HG03521 (cell line): Measurements from ENCODE around the gene SLC13A3.
"Not testable (repeated sequence)": the region's sequence is repeated elsewhere in the genome, so short reads cannot be mapped to it uniquely, and the experiment has no call there.

Experiments used
- ATAC-seq: cut with Tn5 transposase; IDR thresholded peaks from one replicate; pipeline ENCODE4 v1.9.1; 2021; ENCODE audit warnings: mild to moderate bottlenecking, moderate library complexity; ENCODE audit not compliant: unreplicated experiment

The SLC13A3 gene

GRCh38 chr20:46682063-46682821 is 31.0 kb upstream of the SLC13A3 start:
- ATAC-seq: no peak

- no peak for ATAC-seq
Observed at GRCh38 chr20:46681032-46681854, 30.0 kb upstream of the SLC13A3 start.

- no peak for ATAC-seq
Observed at GRCh38 chr20:46680684-46681031, 29.4 kb upstream of the SLC13A3 start.

- no peak for ATAC-seq
Observed at GRCh38 chr20:46678516-46678915, 27.3 kb upstream of the SLC13A3 start.

GRCh38 chr20:46677608-46678007 is 26.3 kb upstream of the SLC13A3 start:
- no peak for ATAC-seq

- not testable (repeated sequence) for ATAC-seq
Observed at GRCh38 chr20:46676649-46677316, 25.5 kb upstream of the SLC13A3 start.

- no peak for ATAC-seq
Observed at GRCh38 chr20:46674253-46675083, 23.2 kb upstream of the SLC13A3 start.

GRCh38 chr20:46673394-46674252 is 22.4 kb upstream of the SLC13A3 start:
- ATAC-seq: no peak

GRCh38 chr20:46672543-46673148 is 21.4 kb upstream of the SLC13A3 start:
- ATAC-seq: no peak

- ATAC-seq: no peak
Observed at GRCh38 chr20:46671866-46672542, 20.7 kb upstream of the SLC13A3 start.

GRCh38 chr20:46670585-46671584 is 19.6 kb upstream of the SLC13A3 start:
- no peak for ATAC-seq

GRCh38 chr20:46670228-46670584 is 18.9 kb upstream of the SLC13A3 start:
- no peak for ATAC-seq

GRCh38 chr20:46666818-46667515 is 15.7 kb upstream of the SLC13A3 start:
- ATAC-seq: no peak

GRCh38 chr20:46666306-46666705 is 15.0 kb upstream of the SLC13A3 start:
- ATAC-seq: no peak

- ATAC-seq: no peak
Observed at GRCh38 chr20:46665602-46666001, 14.3 kb upstream of the SLC13A3 start.

- no peak for ATAC-seq
Observed at GRCh38 chr20:46663531-46663930, 12.3 kb upstream of the SLC13A3 start.

GRCh38 chr20:46661659-46662058 is 10.4 kb upstream of the SLC13A3 start:
- ATAC-seq: no peak
